ENCODE results near the gene CTPS1. TPM values are rescaled to one million over a fixed set of nuclear protein-coding genes. Genes with fewer than 3 reads are reported as not detected.

The CTPS1 gene
- total RNA-seq, 4 donors from 2014 or later: 26.6 to 38.6 (median 32.7) TPM

DNA sequence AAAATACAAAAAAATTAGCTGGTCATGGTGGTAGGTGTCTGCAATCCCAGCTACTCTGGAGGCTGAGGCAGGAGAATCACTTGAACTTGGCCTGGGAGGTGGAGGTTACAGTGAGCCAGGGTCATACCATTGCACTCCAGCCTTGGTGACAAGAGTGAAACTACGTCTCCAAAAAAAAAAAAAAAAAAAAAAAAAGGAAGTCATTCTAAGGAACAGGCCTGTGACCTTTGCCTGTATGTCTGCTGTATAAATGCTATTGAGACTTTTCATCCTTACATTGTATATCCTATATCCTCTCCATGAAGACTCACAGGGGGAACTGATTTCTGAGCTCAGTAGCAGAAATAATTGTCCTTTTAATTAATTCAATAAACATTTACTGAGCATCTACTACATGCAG is 7.5 kb upstream of the CTPS1 start:
- Histone ChIP-seq H3K4me1 (peaks cover 0 to 17% (median 13%) of the 10 kb centered on the region in 4 donors), H3K4me3 (no peak overlapping the region), H3K9me3 (no peaks in the 10 kb centered on the region), H3K36me3 (no peaks in the 10 kb centered on the region), H3K27ac (replicated peaks in 1 of 4) (no peak overlapping the region), H3K27me3 (no peaks in the 10 kb centered on the region)
- WGBS: 63% methylated on average over 1 of the region's 1 CpG
- TF ChIP-seq EP300 (IDR thresholded peaks at IDR 0.05): no peak
- TF ChIP-seq CTCF (IDR thresholded peaks at IDR 0.05): no peak
- no peak for TF ChIP-seq POLR2A (IDR thresholded peaks at IDR 0.05; ENCODE audit: low read depth)
- TF ChIP-seq POLR2AphosphoS5 (IDR thresholded peaks at IDR 0.05): no peak
- DNase-seq (ENCODE audit: extremely low spot score): no peak
- intact Hi-C loops (cut with DNase I): no loop called here

- H3K27me3 ChIP-seq: no peaks in the 10 kb centered on the region
- H3K9me3 ChIP-seq: no peaks in the 10 kb centered on the region
- intact Hi-C loops (cut with DNase I): no loop called here
- 61% methylated on average over 2 of the region's 2 CpGs for WGBS
- H3K36me3 ChIP-seq: no peaks in the 10 kb centered on the region
- H3K27ac ChIP-seq (replicated peaks in 1 of 4): no peak overlapping the region
- no peak for TF ChIP-seq CTCF (IDR thresholded peaks at IDR 0.05)
- TF ChIP-seq POLR2AphosphoS5 (IDR thresholded peaks at IDR 0.05): no peak
- TF ChIP-seq EP300 (IDR thresholded peaks at IDR 0.05): no peak
- TF ChIP-seq POLR2A (IDR thresholded peaks at IDR 0.05; ENCODE audit: low read depth): no peak
- H3K4me3 ChIP-seq: no peak overlapping the region
- no peak for DNase-seq (ENCODE audit: extremely low spot score)
- H3K4me1 ChIP-seq: peaks cover 0 to 12% (median 7%) of the 10 kb centered on the region in 4 donors
Measured at GRCh38 chr1:40973912-40974311, 5.6 kb upstream of the CTPS1 start.

- H3K4me3 ChIP-seq: no peak overlapping the region
- H3K27me3 ChIP-seq: no peaks in the 10 kb centered on the region
- no peaks in the 10 kb centered on the region for H3K36me3 ChIP-seq
- 86% methylated on average over 9 of the region's 9 CpGs for WGBS
- peaks cover 0 to 17% (median 11%) of the 10 kb centered on the region in 4 donors for H3K4me1 ChIP-seq
- no peak overlapping the region for H3K27ac ChIP-seq (replicated peaks in 1 of 4)
- H3K9me3 ChIP-seq: no peaks in the 10 kb centered on the region
- no peak for TF ChIP-seq POLR2A (IDR thresholded peaks at IDR 0.05; ENCODE audit: low read depth)
- no peak for TF ChIP-seq EP300 (IDR thresholded peaks at IDR 0.05)
- TF ChIP-seq CTCF (IDR thresholded peaks at IDR 0.05): no peak
- TF ChIP-seq POLR2AphosphoS5 (IDR thresholded peaks at IDR 0.05): no peak
- DNase-seq (ENCODE audit: extremely low spot score): no peak
- intact Hi-C loops (cut with DNase I): no loop called here
Measured at GRCh38 chr1:40974945-40975344, 4.6 kb upstream of the CTPS1 start.

DNA sequence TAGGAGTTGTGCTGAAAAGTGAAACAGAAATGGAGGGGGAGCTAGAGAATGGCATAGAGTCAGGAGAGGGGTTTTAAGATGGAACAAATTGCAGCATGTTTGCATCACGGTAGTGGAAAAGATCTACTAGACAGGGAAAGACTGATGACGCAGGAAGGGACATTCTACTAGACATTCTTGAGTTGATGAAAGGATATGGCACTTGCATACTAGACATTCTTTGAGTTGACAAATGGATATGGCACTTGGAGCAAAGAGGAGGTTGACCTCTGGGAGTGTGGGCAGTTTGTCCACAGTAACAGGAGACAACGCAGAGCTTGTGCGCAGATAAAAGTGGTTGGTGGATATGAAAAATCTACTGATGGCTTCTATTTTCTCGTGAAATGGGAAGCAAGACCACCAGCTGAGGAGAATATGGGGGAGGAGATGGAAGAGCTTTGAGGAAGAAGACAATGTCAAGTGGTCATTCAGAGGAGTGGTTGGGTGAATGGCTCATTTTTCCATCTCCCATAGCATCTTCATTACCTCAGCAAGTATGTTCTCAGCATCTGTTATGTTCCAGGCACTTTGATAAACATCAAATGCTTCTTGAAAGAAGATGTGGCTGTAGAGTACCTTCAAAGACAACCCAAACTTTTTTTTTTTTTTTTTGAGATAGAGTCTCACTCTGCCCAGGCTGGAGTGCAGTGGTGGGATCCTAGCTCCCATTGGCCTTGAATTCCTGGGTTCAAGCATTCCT is 2.4 kb upstream of the CTPS1 start:
- peaks cover 16 to 38% (median 33%) of the 10 kb centered on the region in 4 donors for H3K4me1 ChIP-seq
- no peaks in the 10 kb centered on the region for H3K27me3 ChIP-seq
- no peak overlapping the region for H3K27ac ChIP-seq (replicated peaks in 1 of 4)
- H3K36me3 ChIP-seq: no peaks in the 10 kb centered on the region
- 87% methylated on average over 5 of the region's 5 CpGs for WGBS
- no peak for DNase-seq (ENCODE audit: extremely low spot score)
- intact Hi-C loops (cut with DNase I): no loop called here
- no peaks in the 10 kb centered on the region for H3K9me3 ChIP-seq
- TF ChIP-seq CTCF (IDR thresholded peaks at IDR 0.05) (no peak), POLR2A (IDR thresholded peaks at IDR 0.05; ENCODE audit: low read depth) (no peak), POLR2AphosphoS5 (IDR thresholded peaks at IDR 0.05) (no peak), EP300 (IDR thresholded peaks at IDR 0.05) (no peak)
- H3K4me3 ChIP-seq: no peak overlapping the region
